HG03342 (cell line): ENCODE data around the gene CNTNAP2.
"Not testable (repeated sequence)": the region's sequence is repeated elsewhere in the genome, so short reads cannot be mapped to it uniquely, and the experiment has no call there.

Experiments used
- ATAC-seq: cut with Tn5 transposase; IDR thresholded peaks from one replicate; pipeline ENCODE4 v1.9.1; 2021; ENCODE audit warnings: mild to moderate bottlenecking, moderate library complexity; ENCODE audit not compliant: unreplicated experiment

CNTNAP2 gene

GRCh38 chr7:148303295-148304082, 2186.9 kb downstream of the CNTNAP2 start:
- no peak for ATAC-seq

- ATAC-seq: no peak
These were observed 2187.4 kb downstream of the CNTNAP2 start for GRCh38 chr7:148304083-148304335.

- ATAC-seq: no peak
These were observed 2187.9 kb downstream of the CNTNAP2 start for GRCh38 chr7:148304456-148304855.

GRCh38 chr7:148306759-148307158, 2190.2 kb downstream of the CNTNAP2 start:
- no peak for ATAC-seq

GRCh38 chr7:148318102-148318811, 2201.7 kb downstream of the CNTNAP2 start:
- ATAC-seq: no peak

- no peak for ATAC-seq
These were observed 2202.2 kb downstream of the CNTNAP2 start for GRCh38 chr7:148318838-148319237.

- ATAC-seq: no peak
These were observed 2202.8 kb downstream of the CNTNAP2 start for GRCh38 chr7:148319316-148319808.

GRCh38 chr7:148325208-148325607, 2208.6 kb downstream of the CNTNAP2 start:
- ATAC-seq: no peak

- no peak for ATAC-seq
These were observed 2210.8 kb downstream of the CNTNAP2 start for GRCh38 chr7:148327379-148327778.

GRCh38 chr7:148328906-148329305, 2212.3 kb downstream of the CNTNAP2 start:
- no peak for ATAC-seq

GRCh38 chr7:148330124-148330818, 2213.7 kb downstream of the CNTNAP2 start:
- no peak for ATAC-seq

- no peak for ATAC-seq
These were observed 2214.2 kb downstream of the CNTNAP2 start for GRCh38 chr7:148330822-148331221.

- not testable (repeated sequence) for ATAC-seq
These were observed 2214.9 kb downstream of the CNTNAP2 start for GRCh38 chr7:148331456-148331855.

GRCh38 chr7:148332191-148333186, 2215.9 kb downstream of the CNTNAP2 start:
- ATAC-seq: no peak

GRCh38 chr7:148334441-148334956, 2217.9 kb downstream of the CNTNAP2 start:
- ATAC-seq: no peak

GRCh38 chr7:148334959-148335577, 2218.5 kb downstream of the CNTNAP2 start:
- ATAC-seq: no peak

GRCh38 chr7:148335790-148336189, 2219.2 kb downstream of the CNTNAP2 start:
- ATAC-seq: no peak

GRCh38 chr7:148336411-148336810, 2219.8 kb downstream of the CNTNAP2 start:
- ATAC-seq: no peak

- ATAC-seq: no peak
These were observed 2220.8 kb downstream of the CNTNAP2 start for GRCh38 chr7:148337246-148337965.
